HG03460 (cell line): Measurements from ENCODE around the gene ARTN.

Source experiments
- ATAC-seq: cut with Tn5 transposase; IDR thresholded peaks from one replicate; pipeline ENCODE4 v1.9.1; 2021; ENCODE audit not compliant: unreplicated experiment

The ARTN gene

GRCh38 chr1:43933386-43934100 is at the start of gene ARTN:
ARTN (plus strand) TSS chr1:43933801; CDS start chr1:43935657, 1,856 bp downstream.
- ATAC-seq: no peak

- no peak for ATAC-seq
These were observed 48.3 kb upstream of the ARTN start for GRCh38 chr1:43885279-43885801.

- ATAC-seq: no peak
These were observed 45.9 kb upstream of the ARTN start for GRCh38 chr1:43887748-43888147.

- ATAC-seq: no peak
These were observed 42.8 kb upstream of the ARTN start for GRCh38 chr1:43890815-43891214.

- no peak for ATAC-seq
These were observed 40.6 kb upstream of the ARTN start for GRCh38 chr1:43893006-43893405.

GRCh38 chr1:43898981-43899380 is 34.6 kb upstream of the ARTN start:
- no peak for ATAC-seq

- no peak for ATAC-seq
These were observed 33.2 kb upstream of the ARTN start for GRCh38 chr1:43900386-43900785.

- no peak for ATAC-seq
These were observed 32.2 kb upstream of the ARTN start for GRCh38 chr1:43901196-43901961.

GRCh38 chr1:43902058-43902831 is 31.4 kb upstream of the ARTN start:
- ATAC-seq: no peak

- no peak for ATAC-seq
These were observed 28.7 kb upstream of the ARTN start for GRCh38 chr1:43904660-43905551.

- no peak for ATAC-seq
These were observed 25.4 kb upstream of the ARTN start for GRCh38 chr1:43908226-43908625.

GRCh38 chr1:43908858-43909257 is 24.7 kb upstream of the ARTN start:
- ATAC-seq: no peak

- ATAC-seq: no peak
These were observed 23.3 kb upstream of the ARTN start for GRCh38 chr1:43910343-43910742.

GRCh38 chr1:43912607-43913006 is 21.0 kb upstream of the ARTN start:
- no peak for ATAC-seq

- no peak for ATAC-seq
These were observed 20.5 kb upstream of the ARTN start for GRCh38 chr1:43913051-43913501.

- ATAC-seq: no peak
These were observed 19.8 kb upstream of the ARTN start for GRCh38 chr1:43913666-43914360.

- ATAC-seq: no peak
These were observed 18.8 kb upstream of the ARTN start for GRCh38 chr1:43914576-43915525.

- ATAC-seq: no peak
These were observed 13.7 kb upstream of the ARTN start for GRCh38 chr1:43919906-43920305.

GRCh38 chr1:43921022-43921421 is 12.6 kb upstream of the ARTN start:
- no peak for ATAC-seq
